WERI-Rb-1 (cell line): ENCODE data around the gene PARP3.
"Not testable (repeated sequence)": the region's sequence is repeated elsewhere in the genome, so short reads cannot be mapped to it uniquely, and the experiment has no call there.

Experiments
- DNase-seq: peaks from one replicate; pipeline ENCODE4 v3.0.0-alpha.2; 2020
- H3K27ac ChIP-seq: fragments of 250-450 bp; sonication (Bioruptor Pico); 2 replicates; pipeline ENCODE4 v1.5.1; 2020; ENCODE audit warnings: mild to moderate bottlenecking, moderate library complexity
- H3K27me3 ChIP-seq: fragments of 250-450 bp; sonication (Bioruptor Pico); 2 replicates; pipeline ENCODE4 v1.5.1; 2021; ENCODE audit warnings: mild to moderate bottlenecking, low read depth, moderate library complexity; ENCODE audit not compliant: insufficient read depth, severe bottlenecking
- H3K36me3 ChIP-seq: fragments of 250-450 bp; sonication (Bioruptor Pico); 2 replicates; pipeline ENCODE4 v1.5.1; 2020; ENCODE audit warnings: mild to moderate bottlenecking, moderate library complexity
- H3K4me3 ChIP-seq: 2 replicates; pipeline ENCODE4 v1.5.1; 2011; ENCODE audit warnings: low read depth, mild to moderate bottlenecking, control low read depth, low read length
- H3K9me3 ChIP-seq: fragments of 250-450 bp; sonication (Bioruptor Pico); 2 replicates; pipeline ENCODE4 v1.5.1; 2021; ENCODE audit warnings: mild to moderate bottlenecking, moderate library complexity; ENCODE audit not compliant: severe bottlenecking
- TF ChIP-seq, protein P1 (sequence below): IDR thresholded peaks from 2 replicates; pipeline ENCODE4 v1.5.1; 2011; ENCODE audit warnings: low read depth, mild to moderate bottlenecking, control low read depth, inconsistent platforms, low read length

Gene PARP3

DNA sequence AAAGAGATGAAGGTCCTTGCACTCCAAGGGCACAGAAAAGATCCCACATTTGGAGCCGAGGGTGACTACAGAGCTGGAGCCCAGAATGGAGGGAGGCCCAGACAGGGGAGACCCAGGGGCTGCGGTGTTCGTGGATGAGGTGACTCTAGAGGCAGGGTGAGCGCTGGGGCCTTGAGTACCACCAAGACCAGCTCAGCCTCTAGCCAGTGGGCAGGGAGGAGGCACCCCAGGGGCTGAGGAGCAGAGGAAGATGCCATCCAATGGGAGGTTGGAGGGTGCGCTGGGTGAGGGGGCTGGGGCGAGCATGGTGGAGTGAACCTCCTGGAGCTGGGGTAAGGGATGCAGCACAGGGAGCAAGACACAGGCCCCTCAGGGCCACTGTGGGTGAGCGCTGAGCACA is 13.7 kb upstream of the PARP3 start:
- Histone ChIP-seq H3K27ac (no peak overlapping the region), H3K27me3 (no peaks in the 10 kb centered on the region), H3K4me3 (no peak overlapping the region), H3K36me3 (peaks cover 11% of the 10 kb centered on the region), H3K9me3 (no peaks in the 10 kb centered on the region)
- TF ChIP-seq, protein P1, sequence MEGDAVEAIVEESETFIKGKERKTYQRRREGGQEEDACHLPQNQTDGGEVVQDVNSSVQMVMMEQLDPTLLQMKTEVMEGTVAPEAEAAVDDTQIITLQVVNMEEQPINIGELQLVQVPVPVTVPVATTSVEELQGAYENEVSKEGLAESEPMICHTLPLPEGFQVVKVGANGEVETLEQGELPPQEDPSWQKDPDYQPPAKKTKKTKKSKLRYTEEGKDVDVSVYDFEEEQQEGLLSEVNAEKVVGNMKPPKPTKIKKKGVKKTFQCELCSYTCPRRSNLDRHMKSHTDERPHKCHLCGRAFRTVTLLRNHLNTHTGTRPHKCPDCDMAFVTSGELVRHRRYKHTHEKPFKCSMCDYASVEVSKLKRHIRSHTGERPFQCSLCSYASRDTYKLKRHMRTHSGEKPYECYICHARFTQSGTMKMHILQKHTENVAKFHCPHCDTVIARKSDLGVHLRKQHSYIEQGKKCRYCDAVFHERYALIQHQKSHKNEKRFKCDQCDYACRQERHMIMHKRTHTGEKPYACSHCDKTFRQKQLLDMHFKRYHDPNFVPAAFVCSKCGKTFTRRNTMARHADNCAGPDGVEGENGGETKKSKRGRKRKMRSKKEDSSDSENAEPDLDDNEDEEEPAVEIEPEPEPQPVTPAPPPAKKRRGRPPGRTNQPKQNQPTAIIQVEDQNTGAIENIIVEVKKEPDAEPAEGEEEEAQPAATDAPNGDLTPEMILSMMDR: no peak
- DNase-seq: no peak

DNA sequence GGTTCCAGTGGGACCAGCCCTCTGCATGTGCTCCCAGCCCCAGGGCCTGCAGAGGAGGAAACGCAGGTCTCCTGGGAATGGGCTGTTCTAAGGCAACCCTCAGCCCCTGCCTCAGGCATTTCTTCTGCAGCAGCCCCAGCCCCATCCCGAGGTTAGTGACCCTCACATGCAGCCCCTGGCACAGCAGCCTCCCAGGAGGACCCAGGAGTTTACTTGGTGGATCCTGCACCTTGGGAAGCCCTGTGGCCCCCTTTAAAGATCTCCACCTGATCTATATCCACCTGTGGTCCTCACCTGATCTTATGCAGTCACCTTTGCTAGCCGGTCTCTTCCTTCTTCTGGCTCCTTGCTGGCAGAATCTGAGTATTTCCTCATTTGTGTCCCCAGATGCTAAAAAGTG is 13.2 kb upstream of the PARP3 start:
- not testable (repeated sequence) for H3K4me3 ChIP-seq, H3K27ac ChIP-seq, H3K27me3 ChIP-seq, H3K9me3 ChIP-seq, DNase-seq
- H3K36me3 ChIP-seq: peaks cover 16% of the 10 kb centered on the region

DNA sequence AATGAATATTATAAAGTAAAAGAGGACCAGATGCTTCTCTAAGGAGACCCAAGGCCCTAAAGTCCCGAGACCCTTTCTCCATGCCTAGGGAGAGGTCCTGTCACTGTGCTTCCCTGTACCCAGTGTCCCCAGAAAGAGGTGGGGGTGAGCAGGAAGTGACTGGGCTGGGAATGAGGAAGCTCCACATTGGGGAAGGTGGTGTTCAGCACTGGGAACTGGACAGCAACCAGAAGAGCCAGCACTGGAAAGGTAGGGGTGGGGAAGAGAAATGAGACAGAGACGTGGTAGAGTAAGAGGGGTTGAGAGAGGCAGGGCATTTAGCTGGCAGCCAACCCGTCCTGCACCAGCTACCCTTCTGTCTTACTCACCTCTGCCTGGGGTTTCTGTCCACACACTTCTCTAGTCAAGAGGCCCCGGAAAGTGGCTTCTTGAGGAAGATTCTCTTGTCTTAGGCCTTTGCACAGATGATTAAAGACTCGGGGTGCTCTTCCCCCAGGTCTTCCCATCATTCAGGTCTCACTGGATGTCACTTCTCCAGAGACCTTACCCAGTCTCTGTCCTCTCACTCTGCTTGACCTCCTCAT is 12.7 kb upstream of the PARP3 start:
- DNase-seq: no peak
- Histone ChIP-seq H3K9me3 (no peaks in the 10 kb centered on the region), H3K27me3 (no peaks in the 10 kb centered on the region), H3K27ac (no peak overlapping the region), H3K36me3 (peaks cover 16% of the 10 kb centered on the region), H3K4me3 (no peak overlapping the region)
- TF ChIP-seq, protein P1: no peak

DNA sequence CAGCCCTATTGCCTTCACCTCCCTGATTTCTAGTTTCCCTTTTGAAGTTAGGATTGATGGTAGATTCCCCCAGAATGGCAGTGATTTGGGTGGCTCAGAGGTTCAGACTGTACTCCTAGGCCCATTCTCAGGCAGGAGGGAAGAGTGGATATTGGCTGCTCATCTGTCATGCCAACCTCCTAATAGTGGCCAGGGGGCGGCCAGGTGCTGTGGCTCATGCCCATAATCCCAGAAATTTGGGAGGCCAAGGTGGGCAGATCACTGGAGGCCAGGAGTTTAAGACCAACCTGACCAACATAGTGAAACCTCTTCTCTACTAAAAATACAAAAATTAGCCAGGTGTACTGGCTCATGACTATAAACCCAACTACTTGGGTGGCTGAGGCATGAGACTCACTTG is 11.7 kb upstream of the PARP3 start:
- no peaks in the 10 kb centered on the region for H3K9me3 ChIP-seq
- H3K36me3 ChIP-seq: peaks cover 21% of the 10 kb centered on the region
- DNase-seq: no peak
- no peak overlapping the region for H3K4me3 ChIP-seq
- H3K27me3 ChIP-seq: no peaks in the 10 kb centered on the region
- no peak overlapping the region for H3K27ac ChIP-seq
- TF ChIP-seq, protein P1: no peak

DNA sequence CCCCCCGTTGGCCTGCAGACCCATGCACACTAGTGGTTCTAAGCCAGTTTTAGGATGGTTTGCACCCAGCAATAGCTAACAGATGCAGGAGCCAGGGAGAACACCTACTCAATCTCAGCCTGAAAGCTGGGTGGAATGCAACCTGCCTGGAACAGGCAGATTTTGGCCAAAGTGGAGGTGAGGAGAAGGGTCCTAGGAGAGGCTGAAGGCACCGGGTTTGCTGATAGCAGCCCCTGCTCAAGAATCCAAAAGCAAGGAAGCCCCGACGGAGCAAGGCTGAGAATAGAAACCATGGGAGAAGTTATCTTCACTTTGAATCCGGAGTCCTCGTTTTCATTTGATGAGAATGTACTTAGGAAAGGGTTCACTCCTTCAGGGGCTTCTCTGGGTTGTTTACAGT is 10.4 kb upstream of the PARP3 start:
- peaks cover 34% of the 10 kb centered on the region for H3K36me3 ChIP-seq
- H3K27me3 ChIP-seq: no peaks in the 10 kb centered on the region
- H3K27ac ChIP-seq: no peak overlapping the region
- no peak for DNase-seq
- H3K9me3 ChIP-seq: no peaks in the 10 kb centered on the region
- H3K4me3 ChIP-seq: no peak overlapping the region
- TF ChIP-seq, protein P1: no peak

DNA sequence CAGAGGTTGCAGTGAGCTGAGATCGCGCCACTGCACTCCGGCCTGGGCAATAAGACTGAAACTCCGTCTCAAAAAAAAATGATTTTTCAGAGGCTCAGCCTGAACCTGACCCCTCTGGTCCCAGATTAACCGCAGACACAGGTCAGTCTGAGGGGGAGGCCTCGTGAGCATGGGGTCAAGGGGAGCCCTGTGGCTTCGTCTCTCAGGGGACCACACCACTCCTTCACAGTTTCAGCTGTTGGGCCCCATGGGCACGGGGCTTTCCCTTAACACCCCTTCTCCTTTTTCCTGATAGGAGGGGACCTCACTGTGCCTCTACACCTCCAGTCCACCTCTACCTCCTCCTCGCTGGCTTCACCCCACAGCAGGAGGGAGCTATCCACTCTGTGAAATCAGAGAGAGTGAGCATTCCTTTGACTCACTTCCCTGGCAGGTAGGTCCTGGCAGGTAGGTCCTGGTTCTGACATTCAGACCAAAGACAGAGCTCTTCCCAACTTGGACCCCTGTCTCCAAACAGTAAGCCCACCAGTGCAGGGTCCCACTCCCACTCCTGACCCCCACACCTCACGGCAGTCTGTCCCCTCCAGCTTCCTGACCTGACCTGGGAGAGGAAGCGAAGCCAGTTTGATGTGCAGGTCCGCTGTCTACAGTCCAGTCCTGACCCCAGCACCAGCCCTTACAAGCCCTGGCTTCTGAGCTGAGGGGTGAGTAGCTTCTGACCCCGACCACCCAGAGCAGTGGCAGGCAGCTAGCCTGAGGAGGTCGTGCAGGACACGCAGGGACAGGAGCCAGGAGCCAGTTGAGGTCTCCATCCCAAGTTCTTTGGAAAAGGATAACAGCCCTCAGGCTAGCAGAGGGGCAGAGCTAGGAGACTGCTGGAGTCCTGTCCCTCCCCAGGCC is 9.4 kb upstream of the PARP3 start:
- TF ChIP-seq, protein P1: no peak
- DNase-seq: no peak
- peaks cover 43% of the 10 kb centered on the region for H3K36me3 ChIP-seq

More for the DNA sequence above, 9.4 kb upstream of the PARP3 start:
- Histone ChIP-seq H3K27ac (no peak overlapping the region), H3K4me3 (no peak overlapping the region), H3K27me3 (no peaks in the 10 kb centered on the region), H3K9me3 (no peaks in the 10 kb centered on the region)
